K562 (cell line): ENCODE results near the gene CAMK2D.
"Not testable (repeated sequence)": the region's sequence is repeated elsewhere in the genome, so short reads cannot be mapped to it uniquely, and the experiment has no call there.

Experiments used
- CTBP1 ChIP-seq: fragments of 450-650 bp; IDR thresholded peaks from 2 replicates; pipeline ENCODE4 v1.6.1; 2016; ENCODE audit warnings: borderline replicate concordance
- KLF10 ChIP-seq: fragments of 250-450 bp; sonication (Bioruptor Pico); IDR thresholded peaks from 2 replicates; pipeline ENCODE4 v1.6.1; 2021; ENCODE audit warnings: matching md5 sums
- MAX ChIP-seq: sonication (generic); formaldehyde crosslinking; IDR thresholded peaks from 2 replicates; pipeline ENCODE4 v1.9.0; 2022; ENCODE audit warnings: mild to moderate bottlenecking, missing genetic modification reagents
- ZNF561 ChIP-seq: fragments of 450-650 bp; formaldehyde crosslinking; conservative IDR thresholded peaks from 2 replicates; pipeline ENCODE4 v1.4.0; 2020; ENCODE audit warnings: mild to moderate bottlenecking, moderate library complexity
- ZNF77 ChIP-seq: fragments of 250-450 bp; sonication (Bioruptor Pico); IDR thresholded peaks from 2 replicates; pipeline ENCODE4 v1.5.0; 2020

DNA sequence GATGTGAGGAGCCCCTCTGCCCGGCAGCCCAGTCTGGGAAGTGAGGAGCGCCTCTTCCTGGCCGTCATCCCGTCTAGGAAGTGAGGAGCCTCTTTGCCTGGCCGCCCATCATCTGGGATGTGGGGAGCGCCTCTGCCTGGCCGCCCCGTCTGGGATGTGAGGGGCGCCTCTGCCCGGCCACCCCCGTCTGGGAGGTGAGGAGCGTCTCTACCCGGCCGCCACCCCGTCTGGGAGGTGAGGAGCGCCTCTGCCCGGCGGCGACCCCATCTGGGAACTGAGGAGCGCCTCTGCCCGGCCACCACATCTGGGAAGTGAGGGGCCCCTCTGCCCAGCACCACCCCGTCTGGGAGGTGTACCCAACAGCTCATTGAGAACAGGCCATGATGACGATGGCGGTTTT, 34.8 kb upstream of the CAMK2D start:
- not testable (repeated sequence) for TF ChIP-seq KLF10 (CRISPR knock-in tag); MAX (CRISPR knock-in tag); CTBP1; ZNF561 (CRISPR knock-in tag); ZNF77 (CRISPR knock-in tag)
